WTC11 (cell line): ENCODE measurements around the gene BCL2A1. TPM values are rescaled to one million over a fixed set of nuclear protein-coding genes. Genes with fewer than 3 reads are reported as not detected.

Experiments used
- ATAC-seq: fragments of 200-7000 bp; cut with Tn5 transposase; 2 replicates; pipeline ENCODE4 v1.10.0; 2021; ENCODE audit warnings: mild to moderate bottlenecking, moderate library complexity
- CTCF ChIA-PET: fragments of 300-600 bp; sonication (Branson Sonifier 250); formaldehyde crosslinking; loops from one replicate; lab custom pipeline; 2021; ENCODE audit warnings: antibody characterized with exemption; lab: Charles Lee
- POLR2A ChIA-PET: fragments of 350-600 bp; sonication (Branson Sonifier 250); formaldehyde crosslinking; loops from one replicate; lab custom pipeline; 2021; ENCODE audit warnings: antibody characterized with exemption; lab: Charles Lee
- DNase-seq: peaks from one replicate; pipeline ENCODE4 v3.0.0; 2021; ENCODE audit warnings: low spot score
- H3K27ac Mint-ChIP-seq: 2 replicates; pipeline ENCODE4 v1.8.0; 2021; ENCODE audit warnings: mixed read lengths
- H3K27me3 Mint-ChIP-seq: 2 replicates; pipeline ENCODE4 v1.8.0; 2021; ENCODE audit warnings: low read depth, mild to moderate bottlenecking, moderate library complexity, mixed read lengths
- H3K36me3 Mint-ChIP-seq: 2 replicates; pipeline ENCODE4 v1.8.0; 2021; ENCODE audit warnings: mixed read lengths
- H3K4me1 Mint-ChIP-seq: 2 replicates; pipeline ENCODE4 v1.8.0; 2022; ENCODE audit warnings: mixed read lengths
- H3K4me3 Mint-ChIP-seq: 2 replicates; pipeline ENCODE4 v1.8.0; 2021; ENCODE audit warnings: mild to moderate bottlenecking, moderate library complexity, mixed read lengths
- H3K9me3 Mint-ChIP-seq: 2 replicates; pipeline ENCODE4 v1.8.0; 2021; ENCODE audit warnings: mixed read lengths
- AR ChIP-seq: fragments of 250-450 bp; sonication (Bioruptor Pico); IDR thresholded peaks from 2 replicates; pipeline ENCODE4 v1.9.0; 2021; ENCODE audit warnings: mild to moderate bottlenecking
- ARID4B ChIP-seq: sonication (generic); formaldehyde crosslinking; IDR thresholded peaks from 2 replicates; pipeline ENCODE4 v1.8.0; 2023; ENCODE audit warnings: missing genetic modification reagents, mild to moderate bottlenecking, borderline replicate concordance
- CREB1 ChIP-seq: sonication (generic); formaldehyde crosslinking; IDR thresholded peaks from 2 replicates; pipeline ENCODE4 v1.8.0; 2023; ENCODE audit warnings: mild to moderate bottlenecking, missing genetic modification reagents
- ESRRA ChIP-seq: sonication (generic); formaldehyde crosslinking; IDR thresholded peaks from 2 replicates; pipeline ENCODE4 v1.8.1; 2022; ENCODE audit warnings: mild to moderate bottlenecking, missing genetic modification reagents, borderline replicate concordance
- FOXP1 ChIP-seq: sonication (generic); formaldehyde crosslinking; IDR thresholded peaks from 2 replicates; pipeline ENCODE4 v1.8.0; 2022; ENCODE audit warnings: missing genetic modification reagents, mild to moderate bottlenecking, moderate library complexity, borderline replicate concordance
- FOXP4 ChIP-seq: sonication (generic); formaldehyde crosslinking; IDR thresholded peaks from 2 replicates; pipeline ENCODE4 v1.8.0; 2022; ENCODE audit warnings: mild to moderate bottlenecking, missing genetic modification reagents
- HMGXB4 ChIP-seq: sonication (generic); formaldehyde crosslinking; IDR thresholded peaks from 2 replicates; pipeline ENCODE4 v1.8.1; 2023; ENCODE audit warnings: mild to moderate bottlenecking, moderate library complexity, missing genetic modification reagents
- IRF1 ChIP-seq: sonication (generic); formaldehyde crosslinking; IDR thresholded peaks from 2 replicates; pipeline ENCODE4 v1.8.0; 2023; ENCODE audit warnings: missing genetic modification reagents
- KAT7 ChIP-seq: sonication (generic); formaldehyde crosslinking; IDR thresholded peaks from 2 replicates; pipeline ENCODE4 v1.8.1; 2023; ENCODE audit warnings: missing genetic modification reagents, mild to moderate bottlenecking, borderline replicate concordance
- MXD4 ChIP-seq: fragments of 250-450 bp; sonication (Bioruptor Pico); IDR thresholded peaks from 2 replicates; pipeline ENCODE4 v1.8.0; 2021; ENCODE audit warnings: mild to moderate bottlenecking, moderate library complexity, borderline replicate concordance
- PRRX2 ChIP-seq: fragments of 250-450 bp; sonication (Bioruptor Pico); IDR thresholded peaks from 2 replicates; pipeline ENCODE4 v1.8.0; 2021; ENCODE audit warnings: mild to moderate bottlenecking
- STAT6 ChIP-seq: sonication (generic); formaldehyde crosslinking; conservative IDR thresholded peaks from 2 replicates; pipeline ENCODE4 v1.8.1; 2023; ENCODE audit warnings: mild to moderate bottlenecking, low read depth, missing genetic modification reagents, moderate library complexity
- ZBTB21 ChIP-seq: sonication (generic); formaldehyde crosslinking; IDR thresholded peaks from 2 replicates; pipeline ENCODE4 v1.8.1; 2023; ENCODE audit warnings: mild to moderate bottlenecking, missing genetic modification reagents, borderline replicate concordance
- total RNA-seq: library from RNA; stranded (reverse); gene quantifications from 3 replicates; pipeline ENCODE4 v1.2.3, GENCODE V29; 2021

Gene BCL2A1
- total RNA-seq, 1 experiment from 2014 or later, result 0.28 TPM

- no peak overlapping the region for H3K27ac Mint-ChIP-seq
- TF ChIP-seq AR (no peak), IRF1 (CRISPR knock-in tag) (no peak), HMGXB4 (CRISPR knock-in tag) (no peak)
- 0 out of 2 replicates have a peak, but pooled peaks cover 4% of the 10 kb centered on the region for H3K4me1 Mint-ChIP-seq
- H3K27me3 Mint-ChIP-seq, result no peaks in the 10 kb centered on the region
- H3K9me3 Mint-ChIP-seq, result no peaks in the 10 kb centered on the region
- CTCF ChIA-PET, result interaction anchor here (1.1 kb wide), 1 partner anchor 94 kb away, joined by 3 read pairs; no protein-coding TSS in a partner anchor
- H3K4me3 Mint-ChIP-seq, result no peak overlapping the region
- ATAC-seq (no peak), DNase-seq (no peak)
- POLR2A ChIA-PET, result no interaction called here
- H3K36me3 Mint-ChIP-seq, result no peaks in the 10 kb centered on the region
Measured at GRCh38 chr15:79947009-79947408, 24.0 kb downstream of the BCL2A1 start.

- ATAC-seq, result no peak
- no peak for TF ChIP-seq MXD4
- TF ChIP-seq STAT6 (CRISPR knock-in tag), result no peak
- no peak for TF ChIP-seq ZBTB21 (CRISPR knock-in tag)
- no peak for TF ChIP-seq ESRRA (CRISPR knock-in tag)
- TF ChIP-seq CREB1 (CRISPR knock-in tag), result no peak
- no peak for TF ChIP-seq PRRX2
- TF ChIP-seq KAT7, result no peak
- TF ChIP-seq FOXP1 (CRISPR knock-in tag), result no peak
- no peak for TF ChIP-seq ARID4B (CRISPR knock-in tag)
- TF ChIP-seq FOXP4 (CRISPR knock-in tag), result no peak
- TF ChIP-seq, all 79 proteins: peak for 0
- Mint-ChIP-seq H3K4me3 (no peak overlapping the region), H3K4me1 (0 out of 2 replicates have a peak, but pooled peaks cover 4% of the 10 kb centered on the region), H3K27me3 (no peaks in the 10 kb centered on the region), H3K27ac (no peak overlapping the region), H3K9me3 (no peaks in the 10 kb centered on the region), H3K36me3 (no peaks in the 10 kb centered on the region)
- CTCF ChIA-PET, result interaction anchor here (1.4 kb wide), 1 partner anchor 95 kb away, joined by 3 read pairs; no protein-coding TSS in a partner anchor
- POLR2A ChIA-PET, result no interaction called here
- no peak for DNase-seq
Measured at GRCh38 chr15:79944622-79945021, 26.4 kb downstream of the BCL2A1 start.
